Measurements from ENCODE around the gene IWS1. TPM values are rescaled to one million over a fixed set of nuclear protein-coding genes. Genes with fewer than 3 reads are reported as not detected.

Gene IWS1
- total RNA-seq, 6 experiments from 2014 or later = 34.7 to 44.6 (median 38.3) TPM

DNA sequence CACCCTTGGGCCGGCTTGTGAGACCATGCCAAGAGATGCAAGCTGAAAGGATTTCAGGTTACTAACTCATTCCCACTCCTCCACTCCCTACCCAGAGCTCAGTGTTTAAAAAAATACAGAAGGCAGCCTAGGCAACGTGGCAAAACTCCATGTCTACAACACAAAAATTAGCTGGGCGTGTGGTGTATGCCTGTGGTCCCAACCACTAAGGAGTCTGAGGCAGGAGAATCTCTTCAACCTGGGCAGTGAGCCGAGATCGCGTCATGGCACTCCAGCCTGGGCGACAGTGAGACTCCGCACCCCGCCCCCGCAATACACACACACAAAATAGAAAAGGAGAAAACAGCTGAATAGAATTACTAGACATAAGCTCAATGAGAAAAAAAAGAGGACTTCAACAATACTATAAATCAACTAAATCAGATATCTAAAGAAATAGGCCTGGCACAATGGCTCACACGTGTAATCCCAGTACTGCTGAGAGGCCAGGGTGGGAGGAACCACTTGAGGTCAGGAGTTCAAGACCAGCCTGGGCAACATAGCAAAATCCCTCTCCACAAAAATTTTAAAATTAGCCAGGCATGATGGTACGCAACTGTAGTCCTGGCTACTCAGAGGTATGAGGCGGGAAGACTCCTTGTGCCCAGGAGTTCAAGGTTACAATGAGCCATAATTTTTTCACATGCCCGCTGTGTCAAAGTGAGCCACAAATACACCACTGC lies 10.1 kb downstream of the IWS1 start:
- H3K36me3 Mint-ChIP-seq (ENCODE audit: low read depth) = peaks cover 42% of the 10 kb centered on the region
- H3K4me3 Mint-ChIP-seq = peak overlapping the region; percentile 33; the same call in 1 of the 2 replicates
- peaks cover 2% of the 10 kb centered on the region; the same call in 1 of the 2 replicates for H3K27me3 Mint-ChIP-seq (ENCODE audit: insufficient read depth)
- DNase-seq = peak; percentile 12
- no peaks in the 10 kb centered on the region for H3K9me3 Mint-ChIP-seq
- H3K4me1 Mint-ChIP-seq (ENCODE audit: low read depth) = peaks cover 64% of the 10 kb centered on the region
- TF ChIP-seq, protein P1, sequence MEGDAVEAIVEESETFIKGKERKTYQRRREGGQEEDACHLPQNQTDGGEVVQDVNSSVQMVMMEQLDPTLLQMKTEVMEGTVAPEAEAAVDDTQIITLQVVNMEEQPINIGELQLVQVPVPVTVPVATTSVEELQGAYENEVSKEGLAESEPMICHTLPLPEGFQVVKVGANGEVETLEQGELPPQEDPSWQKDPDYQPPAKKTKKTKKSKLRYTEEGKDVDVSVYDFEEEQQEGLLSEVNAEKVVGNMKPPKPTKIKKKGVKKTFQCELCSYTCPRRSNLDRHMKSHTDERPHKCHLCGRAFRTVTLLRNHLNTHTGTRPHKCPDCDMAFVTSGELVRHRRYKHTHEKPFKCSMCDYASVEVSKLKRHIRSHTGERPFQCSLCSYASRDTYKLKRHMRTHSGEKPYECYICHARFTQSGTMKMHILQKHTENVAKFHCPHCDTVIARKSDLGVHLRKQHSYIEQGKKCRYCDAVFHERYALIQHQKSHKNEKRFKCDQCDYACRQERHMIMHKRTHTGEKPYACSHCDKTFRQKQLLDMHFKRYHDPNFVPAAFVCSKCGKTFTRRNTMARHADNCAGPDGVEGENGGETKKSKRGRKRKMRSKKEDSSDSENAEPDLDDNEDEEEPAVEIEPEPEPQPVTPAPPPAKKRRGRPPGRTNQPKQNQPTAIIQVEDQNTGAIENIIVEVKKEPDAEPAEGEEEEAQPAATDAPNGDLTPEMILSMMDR (IDR thresholded peaks at IDR 0.05) = no peak
- peak overlapping the region; percentile 94 for H3K27ac Mint-ChIP-seq

DNA sequence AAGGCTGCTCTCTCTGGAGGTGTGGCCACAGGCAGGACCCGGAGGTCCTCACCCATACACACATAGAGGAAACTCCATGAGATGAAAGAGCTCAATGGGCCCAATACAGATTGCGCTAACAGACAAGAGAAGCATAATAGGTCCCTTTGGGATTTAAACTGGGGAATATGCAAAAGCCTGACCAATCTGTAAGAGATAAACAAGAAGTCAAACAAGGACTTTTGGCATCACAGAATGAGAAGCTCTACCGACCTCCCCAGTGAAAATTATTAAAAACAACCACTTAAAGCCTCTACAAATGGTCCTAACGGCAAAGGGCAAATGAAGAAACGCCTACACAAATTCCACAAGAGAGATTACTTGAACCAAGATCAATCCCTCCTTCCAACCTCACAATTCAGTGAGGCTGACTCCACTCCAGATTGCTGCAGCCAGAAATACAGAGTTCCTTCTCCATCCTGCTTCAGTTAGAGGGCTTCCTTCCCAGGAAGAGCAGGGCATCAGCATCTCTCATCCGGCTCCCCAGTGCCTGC lies 10.8 kb downstream of the IWS1 start:
- peaks cover 2% of the 10 kb centered on the region; the same call in 1 of the 2 replicates for H3K27me3 Mint-ChIP-seq (ENCODE audit: insufficient read depth)
- H3K9me3 Mint-ChIP-seq = no peaks in the 10 kb centered on the region
- TF ChIP-seq, protein P1 (IDR thresholded peaks at IDR 0.05) = no peak
- no peak for DNase-seq
- peak overlapping the region; percentile 94 for H3K27ac Mint-ChIP-seq
- peak overlapping the region; percentile 33; the same call in 1 of the 2 replicates for H3K4me3 Mint-ChIP-seq
- peaks cover 46% of the 10 kb centered on the region for H3K36me3 Mint-ChIP-seq (ENCODE audit: low read depth)
- H3K4me1 Mint-ChIP-seq (ENCODE audit: low read depth) = peaks cover 72% of the 10 kb centered on the region

DNA sequence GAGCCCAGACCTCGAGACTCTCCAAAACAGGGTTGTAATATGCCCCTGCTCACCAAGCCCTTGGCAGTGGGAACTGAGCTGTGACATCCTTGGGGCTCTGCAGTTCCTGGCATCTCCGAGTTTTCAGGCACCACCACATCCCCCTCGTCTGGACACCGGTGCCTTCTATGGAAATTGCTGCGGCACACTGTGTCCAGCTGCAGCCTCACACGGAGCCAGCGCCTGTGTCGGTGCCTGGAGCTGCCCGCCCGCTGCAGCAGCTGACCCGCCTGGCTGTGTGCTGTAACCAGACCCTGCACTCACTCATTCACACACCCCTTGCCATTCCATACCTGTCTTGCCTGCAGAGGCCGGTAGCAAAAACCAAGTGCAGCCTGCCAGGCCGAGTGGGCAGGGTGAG lies 11.8 kb downstream of the IWS1 start:
- peaks cover 2% of the 10 kb centered on the region; the same call in 1 of the 2 replicates for H3K27me3 Mint-ChIP-seq (ENCODE audit: insufficient read depth)
- peaks cover 46% of the 10 kb centered on the region for H3K36me3 Mint-ChIP-seq (ENCODE audit: low read depth)
- TF ChIP-seq, protein P1 (IDR thresholded peaks at IDR 0.05) = no peak
- H3K4me3 Mint-ChIP-seq = no peak overlapping the region
- H3K4me1 Mint-ChIP-seq (ENCODE audit: low read depth) = peaks cover 82% of the 10 kb centered on the region
- no peaks in the 10 kb centered on the region for H3K9me3 Mint-ChIP-seq
- peak overlapping the region; percentile 94; the same call in 1 of the 2 replicates for H3K27ac Mint-ChIP-seq
- no peak for DNase-seq

DNA sequence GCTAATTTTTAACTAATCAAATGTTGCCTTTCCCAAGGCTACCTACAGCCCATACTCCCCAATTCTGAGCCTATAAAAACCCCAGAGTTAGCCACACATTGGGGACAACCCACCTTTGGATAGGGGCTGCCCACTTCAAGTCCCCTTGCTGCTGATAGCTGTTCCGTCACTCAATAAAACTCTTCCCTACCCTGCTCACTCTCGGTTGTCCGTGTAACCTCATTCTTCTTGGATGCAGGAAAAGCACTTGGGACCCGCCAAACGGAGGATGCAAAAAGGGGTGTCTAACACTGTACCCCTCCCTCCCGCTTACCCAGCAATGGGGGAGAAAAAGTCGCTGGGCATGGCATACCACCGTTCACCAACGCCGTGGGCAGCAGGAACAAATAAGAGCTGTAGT lies 12.2 kb downstream of the IWS1 start:
- Mint-ChIP-seq H3K36me3 (ENCODE audit: low read depth) (peaks cover 46% of the 10 kb centered on the region), H3K27me3 (ENCODE audit: insufficient read depth) (peaks cover 2% of the 10 kb centered on the region; the same call in 1 of the 2 replicates), H3K4me1 (ENCODE audit: low read depth) (peaks cover 86% of the 10 kb centered on the region), H3K27ac (peak overlapping the region; percentile 1; the same call in 1 of the 2 replicates), H3K9me3 (no peaks in the 10 kb centered on the region), H3K4me3 (no peak overlapping the region)
- TF ChIP-seq, protein P1 (IDR thresholded peaks at IDR 0.05) = no peak
- DNase-seq = no peak

DNA sequence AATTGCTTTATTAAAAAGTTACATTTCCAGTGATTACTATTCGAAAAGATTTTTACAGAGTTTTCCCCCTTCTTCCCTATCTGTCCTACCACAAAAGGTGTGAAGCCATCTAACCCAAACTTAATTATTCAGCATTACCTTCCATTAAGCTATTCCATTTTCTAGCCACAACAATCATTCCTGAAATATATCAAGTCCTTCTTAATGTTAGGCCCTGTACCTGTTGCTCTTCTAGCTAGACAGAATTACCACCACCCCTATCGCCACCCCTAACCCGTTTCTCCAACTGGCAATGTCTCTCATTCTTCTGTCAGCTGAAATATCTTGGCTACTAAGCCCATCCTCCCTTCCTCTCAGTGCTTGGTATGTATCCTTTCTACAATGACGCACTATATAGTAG lies 13.9 kb downstream of the IWS1 start:
- H3K4me1 Mint-ChIP-seq (ENCODE audit: low read depth) = peaks cover 97% of the 10 kb centered on the region

More for the DNA sequence above, 13.9 kb downstream of the IWS1 start:
- no peaks in the 10 kb centered on the region for H3K9me3 Mint-ChIP-seq
- H3K4me3 Mint-ChIP-seq = no peak overlapping the region
- DNase-seq = no peak
- TF ChIP-seq, protein P1 (IDR thresholded peaks at IDR 0.05) = no peak
- H3K27me3 Mint-ChIP-seq (ENCODE audit: insufficient read depth) = peaks cover 2% of the 10 kb centered on the region; the same call in 1 of the 2 replicates
- peaks cover 39% of the 10 kb centered on the region for H3K36me3 Mint-ChIP-seq (ENCODE audit: low read depth)
- H3K27ac Mint-ChIP-seq = peak overlapping the region; percentile 39
